NOMO-1 (cell line): ENCODE measurements around the gene LMBR1.
"Not testable (repeated sequence)": the region's sequence is repeated elsewhere in the genome, so short reads cannot be mapped to it uniquely, and the experiment has no call there.

Experiments
- DNase-seq, 2 experiments: peaks; one replicate each; lab custom pipeline; 2025; ENCODE audit not compliant: unreplicated experiment in 2 of 2; lab: John Stamatoyannopoulos, UW

The LMBR1 gene

GRCh38 chr7:156892821-156893706 is at the start of gene LMBR1:
LMBR1 (minus strand) TSS chr7:156893183; CDS start chr7:156892993, 190 bp downstream.
- DNase-seq: peak; percentile 69 to 73

GRCh38 chr7:156942708-156943090 is 49.7 kb upstream of the LMBR1 start:
- DNase-seq: no peak

- DNase-seq: no peak
Measured at GRCh38 chr7:156941393-156942182, 48.6 kb upstream of the LMBR1 start.

- no peak for DNase-seq
Measured at GRCh38 chr7:156940421-156941122, 47.6 kb upstream of the LMBR1 start.

GRCh38 chr7:156936766-156937165 is 43.8 kb upstream of the LMBR1 start:
- DNase-seq: not testable (repeated sequence)

- no peak for DNase-seq
Measured at GRCh38 chr7:156935250-156935649, 42.3 kb upstream of the LMBR1 start.

GRCh38 chr7:156932006-156932405 is 39.0 kb upstream of the LMBR1 start:
- DNase-seq: no peak

GRCh38 chr7:156929789-156930539 is 37.0 kb upstream of the LMBR1 start:
- DNase-seq: no peak

- no peak for DNase-seq
Measured at GRCh38 chr7:156928406-156928747, 35.4 kb upstream of the LMBR1 start.

- DNase-seq: no peak
Measured at GRCh38 chr7:156927571-156928405, 34.8 kb upstream of the LMBR1 start.

- not testable (repeated sequence) for DNase-seq
Measured at GRCh38 chr7:156925821-156926220, 32.8 kb upstream of the LMBR1 start.

- not testable (repeated sequence) for DNase-seq
Measured at GRCh38 chr7:156922304-156922703, 29.3 kb upstream of the LMBR1 start.

- not testable (repeated sequence) for DNase-seq
Measured at GRCh38 chr7:156920487-156921373, 27.7 kb upstream of the LMBR1 start.

GRCh38 chr7:156920076-156920475 is 27.1 kb upstream of the LMBR1 start:
- DNase-seq: no peak

GRCh38 chr7:156919132-156919713 is 26.2 kb upstream of the LMBR1 start:
- no peak for DNase-seq

- DNase-seq: no peak
Measured at GRCh38 chr7:156918635-156919034, 25.7 kb upstream of the LMBR1 start.

GRCh38 chr7:156909574-156910252 is 16.7 kb upstream of the LMBR1 start:
- DNase-seq: not testable (repeated sequence)

GRCh38 chr7:156907656-156908055 is 14.7 kb upstream of the LMBR1 start:
- no peak for DNase-seq
